Measurements from ENCODE around the gene MICU1. TPM values are rescaled to one million over a fixed set of nuclear protein-coding genes. Genes with fewer than 3 reads are reported as not detected.
"Not testable (repeated sequence)": the region's sequence is repeated elsewhere in the genome, so short reads cannot be mapped to it uniquely, and the experiment has no call there.

Gene MICU1
- total RNA-seq, 2 donors from 2014 or later: 44.3 to 51.8 TPM

DNA sequence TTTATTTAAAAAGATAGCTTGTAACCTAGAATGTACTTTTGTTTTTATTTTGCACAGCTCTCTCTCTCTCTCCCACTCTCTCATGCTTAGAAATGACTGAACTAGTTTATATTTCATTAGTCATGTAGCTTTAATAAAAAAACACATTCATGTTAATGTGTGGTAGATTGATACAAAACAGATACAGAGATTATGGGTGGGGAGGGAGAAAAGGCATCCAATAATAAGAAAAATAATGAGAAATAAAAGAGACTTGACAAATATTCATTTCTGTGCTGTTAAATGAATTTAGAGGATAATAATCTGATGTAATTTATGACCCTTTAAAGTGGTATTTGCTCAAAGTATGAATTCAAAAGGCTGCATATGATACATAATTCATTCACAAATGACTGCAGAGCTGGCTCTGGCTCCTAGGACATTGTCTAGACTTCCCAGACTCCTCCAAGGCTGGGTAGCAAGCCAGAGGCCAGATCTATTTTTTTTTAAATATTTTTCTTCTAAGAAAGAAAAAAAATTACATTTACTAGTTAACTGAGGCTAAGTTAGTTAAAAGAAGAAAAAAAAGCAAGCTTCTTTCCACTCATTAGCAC is 165.5 kb downstream of the MICU1 start:
- H3K9me3 ChIP-seq: no peaks in the 10 kb centered on the region
- H3K27me3 ChIP-seq: no peaks in the 10 kb centered on the region
- intact Hi-C loops (cut with DNase I): no loop called here
- H3K27ac ChIP-seq: no peak overlapping the region
- H3K4me3 ChIP-seq: no peak overlapping the region
- TF ChIP-seq, protein P1, sequence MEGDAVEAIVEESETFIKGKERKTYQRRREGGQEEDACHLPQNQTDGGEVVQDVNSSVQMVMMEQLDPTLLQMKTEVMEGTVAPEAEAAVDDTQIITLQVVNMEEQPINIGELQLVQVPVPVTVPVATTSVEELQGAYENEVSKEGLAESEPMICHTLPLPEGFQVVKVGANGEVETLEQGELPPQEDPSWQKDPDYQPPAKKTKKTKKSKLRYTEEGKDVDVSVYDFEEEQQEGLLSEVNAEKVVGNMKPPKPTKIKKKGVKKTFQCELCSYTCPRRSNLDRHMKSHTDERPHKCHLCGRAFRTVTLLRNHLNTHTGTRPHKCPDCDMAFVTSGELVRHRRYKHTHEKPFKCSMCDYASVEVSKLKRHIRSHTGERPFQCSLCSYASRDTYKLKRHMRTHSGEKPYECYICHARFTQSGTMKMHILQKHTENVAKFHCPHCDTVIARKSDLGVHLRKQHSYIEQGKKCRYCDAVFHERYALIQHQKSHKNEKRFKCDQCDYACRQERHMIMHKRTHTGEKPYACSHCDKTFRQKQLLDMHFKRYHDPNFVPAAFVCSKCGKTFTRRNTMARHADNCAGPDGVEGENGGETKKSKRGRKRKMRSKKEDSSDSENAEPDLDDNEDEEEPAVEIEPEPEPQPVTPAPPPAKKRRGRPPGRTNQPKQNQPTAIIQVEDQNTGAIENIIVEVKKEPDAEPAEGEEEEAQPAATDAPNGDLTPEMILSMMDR (IDR thresholded peaks at IDR 0.05): no peak
- H3K36me3 ChIP-seq: no peaks in the 10 kb centered on the region
- H3K9ac ChIP-seq (ENCODE audit: low read depth in 2 of 2, low read length in 2 of 2): no peak overlapping the region
- H3K4me1 ChIP-seq: no peaks in the 10 kb centered on the region
- no peak for DNase-seq

DNA sequence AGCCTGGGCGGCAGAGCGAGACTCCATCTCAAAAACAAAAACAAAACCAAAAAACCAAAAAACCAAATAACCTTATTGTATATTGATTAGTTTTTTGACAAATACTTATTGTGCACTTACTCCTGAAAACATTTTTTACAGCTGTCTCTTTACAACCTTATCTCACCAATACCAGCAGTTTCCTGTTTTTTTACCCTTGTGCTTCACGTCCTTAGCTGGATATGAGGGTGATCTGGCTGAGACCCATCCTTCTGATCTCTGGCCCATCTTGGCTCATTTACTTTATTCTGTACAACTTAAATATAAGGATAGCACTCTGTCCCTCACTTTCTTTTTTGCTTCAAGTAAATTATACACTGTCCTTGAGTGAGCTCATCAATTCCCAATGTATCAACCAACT is 166.6 kb downstream of the MICU1 start:
- Histone ChIP-seq H3K4me1 (no peaks in the 10 kb centered on the region), H3K9me3 (no peaks in the 10 kb centered on the region), H3K36me3 (no peaks in the 10 kb centered on the region), H3K27me3 (no peaks in the 10 kb centered on the region), H3K9ac (ENCODE audit: low read depth in 2 of 2, low read length in 2 of 2) (no peak overlapping the region), H3K4me3 (no peak overlapping the region), H3K27ac (no peak overlapping the region)
- DNase-seq: no peak
- intact Hi-C loops (cut with DNase I): no loop called here
- TF ChIP-seq, protein P1 (IDR thresholded peaks at IDR 0.05): no peak

DNA sequence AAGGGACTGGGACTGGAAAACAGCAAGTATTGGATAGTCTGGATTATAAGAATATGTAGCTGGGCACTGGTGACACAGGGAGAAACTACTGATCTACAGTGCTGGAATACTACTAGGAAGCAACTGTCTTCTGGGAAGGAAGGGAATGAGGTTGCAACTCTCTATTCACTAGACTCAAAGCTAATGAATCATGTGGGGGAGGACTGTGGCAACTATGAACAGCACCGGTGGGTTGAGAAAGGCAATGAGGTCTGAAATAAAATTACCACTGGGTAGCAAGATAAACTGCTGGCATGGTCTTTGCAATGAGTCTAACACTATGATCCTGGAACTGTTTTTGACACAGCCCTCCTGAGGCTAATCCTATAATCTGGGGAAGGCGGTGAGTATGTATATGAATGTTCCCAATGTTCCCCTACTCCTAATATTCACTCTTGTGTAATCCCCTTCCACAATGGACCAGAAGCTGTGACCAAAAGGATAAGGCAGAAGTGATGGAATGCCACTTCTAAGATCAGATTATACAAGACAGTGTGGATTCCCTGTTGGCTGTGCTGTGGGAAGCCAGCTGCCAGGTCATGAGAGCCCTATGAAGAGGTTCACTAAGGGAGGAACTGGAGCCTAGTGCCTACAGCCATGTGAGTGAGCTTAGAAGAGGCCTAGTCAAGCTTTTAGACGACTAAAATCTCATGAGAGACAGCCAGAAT is 169.8 kb downstream of the MICU1 start:
- DNase-seq: no peak
- Histone ChIP-seq H3K36me3 (no peaks in the 10 kb centered on the region), H3K27ac (no peak overlapping the region), H3K9ac (ENCODE audit: low read depth in 2 of 2, low read length in 2 of 2) (no peak overlapping the region), H3K27me3 (no peaks in the 10 kb centered on the region), H3K4me3 (no peak overlapping the region), H3K9me3 (no peaks in the 10 kb centered on the region), H3K4me1 (no peaks in the 10 kb centered on the region)
- intact Hi-C loops (cut with DNase I): no loop called here
- TF ChIP-seq, protein P1 (IDR thresholded peaks at IDR 0.05): no peak

DNA sequence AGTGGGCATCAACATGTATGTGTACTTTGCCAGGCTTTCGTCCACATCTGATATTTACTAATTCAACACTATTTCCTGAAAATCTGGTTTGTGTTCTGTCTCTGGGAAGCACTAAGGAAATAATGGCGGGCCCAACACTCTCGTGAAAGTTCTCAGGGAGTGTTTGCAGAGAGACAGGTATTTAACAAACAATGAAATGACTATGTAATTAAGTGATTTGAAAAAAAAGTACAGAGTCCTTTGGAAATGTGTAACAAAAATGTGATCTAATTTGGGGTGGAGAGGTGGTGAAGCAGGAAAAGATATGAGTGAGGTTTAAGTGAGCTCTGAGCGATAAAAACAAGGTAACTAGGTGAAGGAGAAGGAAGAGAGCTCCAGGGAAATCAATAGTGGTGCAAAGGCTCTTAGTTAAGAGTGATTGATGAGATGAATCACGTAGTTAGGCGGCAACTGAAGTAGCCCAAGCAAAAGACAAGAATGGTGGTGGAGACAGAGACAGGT is 175.9 kb downstream of the MICU1 start:
- Histone ChIP-seq H3K9ac (ENCODE audit: low read depth in 2 of 2, low read length in 2 of 2) (no peak overlapping the region), H3K27ac (peak overlapping the region; percentile 71), H3K4me3 (no peak overlapping the region), H3K9me3 (no peaks in the 10 kb centered on the region), H3K27me3 (no peaks in the 10 kb centered on the region), H3K4me1 (peaks cover 6% of the 10 kb centered on the region), H3K36me3 (no peaks in the 10 kb centered on the region)
- DNase-seq: peak; percentile 37
- intact Hi-C loops (cut with DNase I): no loop called here
- TF ChIP-seq, protein P1 (IDR thresholded peaks at IDR 0.05): no peak

DNA sequence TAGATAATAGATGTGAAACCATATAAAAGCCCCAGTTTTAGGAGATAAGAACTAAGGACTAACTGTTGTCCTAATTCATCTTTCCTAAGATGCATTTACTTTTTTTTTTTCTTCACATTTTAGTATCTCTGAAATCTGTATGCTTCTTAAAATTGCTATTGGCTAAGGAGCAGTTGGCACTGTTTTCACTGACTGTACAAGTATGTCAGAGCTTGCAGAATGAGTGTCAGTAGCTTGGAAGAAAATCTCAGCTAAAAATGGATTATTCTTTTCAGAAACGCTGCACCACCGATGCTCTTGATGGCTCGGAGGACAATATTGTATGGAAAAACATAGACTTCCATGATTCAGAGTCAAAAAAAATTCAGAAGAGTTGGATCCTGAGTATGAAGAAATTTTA is 180.0 kb downstream of the MICU1 start:
- H3K4me3 ChIP-seq: no peak overlapping the region
- peaks cover 6% of the 10 kb centered on the region for H3K4me1 ChIP-seq
- no peak for DNase-seq
- H3K9ac ChIP-seq (ENCODE audit: low read depth in 2 of 2, low read length in 2 of 2): no peak overlapping the region
- H3K27me3 ChIP-seq: no peaks in the 10 kb centered on the region
- TF ChIP-seq, protein P1 (IDR thresholded peaks at IDR 0.05): no peak
- no peak overlapping the region for H3K27ac ChIP-seq
- intact Hi-C loops (cut with DNase I): no loop called here
- no peaks in the 10 kb centered on the region for H3K36me3 ChIP-seq
- H3K9me3 ChIP-seq: no peaks in the 10 kb centered on the region

DNA sequence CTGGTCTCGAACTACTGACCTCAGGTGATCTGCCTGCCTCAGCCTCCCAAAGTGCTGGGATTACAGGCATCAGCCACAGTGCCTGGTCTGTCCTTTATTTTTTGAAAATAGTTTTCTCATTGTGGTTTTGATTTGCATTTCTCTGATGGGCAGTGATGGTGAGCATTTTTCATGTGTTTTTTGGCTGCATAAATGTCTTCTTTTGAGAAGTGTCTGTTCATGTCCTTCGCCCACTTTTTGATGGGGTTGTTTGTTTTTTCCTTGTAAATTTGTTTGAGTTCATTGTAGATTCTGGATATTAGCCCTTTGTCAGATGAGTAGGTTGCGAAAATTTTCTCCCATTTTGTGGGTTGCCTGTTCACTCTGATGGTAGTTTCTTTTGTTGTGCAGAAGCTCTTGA is 182.9 kb downstream of the MICU1 start:
- H3K9me3 ChIP-seq; H3K9ac ChIP-seq (ENCODE audit: low read depth in 2 of 2, low read length in 2 of 2); H3K27ac ChIP-seq; H3K4me1 ChIP-seq; H3K27me3 ChIP-seq; H3K4me3 ChIP-seq; DNase-seq; H3K36me3 ChIP-seq; intact Hi-C loops (cut with DNase I): not testable (repeated sequence)

All from colonic mucosa (tissue), 4 donors.